Adrenal gland (tissue), 12 donors: ENCODE results near the gene HAPLN3. TPM values are rescaled to one million over a fixed set of nuclear protein-coding genes. Genes with fewer than 3 reads are reported as not detected.

Source experiments
- DNase-seq, 7 donors: peaks; one replicate each; pipeline ENCODE4 v3.0.0-alpha.2; 2019 to 2020
- H3K27ac ChIP-seq, 5 donors: fragments of 200-600 bp; sonication (generic) in 4 of 5; 1 replicate in 3 of 5; 2 replicates in 2 of 5; pipeline versions ENCODE4 v1.5.1 to v1.8.0; 2016 to 2020; ENCODE audit warnings: mild to moderate bottlenecking in 1 of 5
- H3K27me3 ChIP-seq: fragments of 200-600 bp; 2 replicates; pipeline ENCODE4 v1.8.0; 2021
- H3K36me3 ChIP-seq, 2 donors: fragments of 200-600 bp; replicated peaks in 1 of 2; 1 replicate in 1 of 2; 2 replicates in 1 of 2; pipeline versions ENCODE4 v1.5.1 to v1.8.0; 2018 to 2022
- H3K4me1 ChIP-seq, 2 donors: fragments of 200-600 bp; replicated peaks in 1 of 2; 1 replicate in 1 of 2; 2 replicates in 1 of 2; pipeline versions ENCODE4 v1.5.1 to v1.8.0; 2018 to 2021
- H3K4me3 ChIP-seq, 4 donors: fragments of 200-600 bp; sonication (generic) in 3 of 4; one replicate each; pipeline ENCODE4 v1.5.1; 2016 to 2018
- H3K9me3 ChIP-seq, 3 donors: fragments of 200-600 bp; sonication (generic) in 1 of 3; replicated peaks in 1 of 3; 1 replicate in 2 of 3; 2 replicates in 1 of 3; pipeline versions ENCODE4 v1.5.1 to v1.8.0; 2016 to 2021
- CTCF ChIP-seq, 6 experiments: fragments of 450-650 bp in 4 of 6; fragments of 200-600 bp in 2 of 6; sonication (generic) in 1 of 6; IDR thresholded peaks; 1 replicate in 5 of 6; 2 replicates in 1 of 6; pipeline versions ENCODE4 v1.5.1 to v1.8.0; 2016 to 2021; ENCODE audit warnings: antibody characterized with exemption in 6 of 6, mild to moderate bottlenecking in 2 of 6, moderate library complexity in 1 of 6
- POLR2A ChIP-seq, 2 donors: fragments of 450-650 bp; IDR thresholded peaks; one replicate each; pipeline ENCODE4 v1.6.1; 2017; ENCODE audit warnings: antibody characterized with exemption in 2 of 2, mild to moderate bottlenecking in 2 of 2, moderate library complexity in 1 of 2
- WGBS, 4 donors: extraction: QIAGEN DNeasy Blood & Tissue Kit in 2 of 4; methylation state at CpG; one replicate each; pipeline versions ENCODE4 v1.1.5 to v1.1.7; 2013 to 2017; 5-methylcytosine and 5-hydroxymethylcytosine counted together
- intact Hi-C, 2 donors: fragments of 100-400 bp; cut with DNase I; formaldehyde crosslinking; loops; one replicate each; pipeline versions ENCODE4 v1.14.1 to v1.15.0; 2022 to 2023
- polyA plus RNA-seq, 3 donors: library from polyadenylated mRNA; stranded (reverse); fragments of 200-250 nt in 2 of 3; fragments of 350-450 nt in 1 of 3; fragmentation: Illumina TruSeq in 1 of 3; extraction: RNeasy Lipid Tissue Mini Kit (QIAGEN cat#74804) in 1 of 3; gene quantifications; one replicate each; pipeline ENCODE4 v1.2.3, GENCODE V29; 2013 to 2014
- total RNA-seq, 9 donors: library from RNA; depleted of rRNA in 4 of 9; stranded (reverse); fragments of >200 nt in 4 of 9; fragments of 120-200 nt in 1 of 9; fragmentation: NEBNext Ultra II Directional in 1 of 9; extraction: Animal tissue kit (Norgen Biotek cat#: 25700) in 1 of 9; gene quantifications; one replicate each; pipeline versions ENCODE4 v1.1.0 to v1.2.4, GENCODE V29; 2013 to 2023
- donor health status: healthy with polysubstance abuse.
- donor health status: Bipolar disorder and iron deficiency.
- donor health status: DM: yes; HTN: yes; CAD: no.
- donor health status: DM: no; HTN: no; CAD: no.
- donor health status: DM: no; HTN: no; CAD: no.
- donor health status: DM: yes; HTN: yes; CAD: no.

HAPLN3 gene
- total and polyA plus RNA-seq, 12 donors = 0.55 to 7.6 (median 3.7) TPM

- peak in 5 of 7 donors; percentile 43 to 63 (median 49) for DNase-seq
- H3K27ac ChIP-seq = no peak overlapping the region
- H3K27me3 ChIP-seq = peaks cover 14% of the 10 kb centered on the region
- H3K4me1 ChIP-seq = peaks cover 9 to 13% of the 10 kb centered on the region in 2 donors
- H3K4me3 ChIP-seq = peak overlapping the region in 1 of 4 donors; percentile 54
- 0 to 3% (median 2%) methylated on average over 1 to 23 of the region's 23 CpGs for WGBS, 4 donors
- no peaks in the 10 kb centered on the region for H3K36me3 ChIP-seq
- H3K9me3 ChIP-seq = no peaks in the 10 kb centered on the region
- TF ChIP-seq POLR2A (IDR thresholded peaks at IDR 0.05) (no peak), CTCF (IDR thresholded peaks at IDR 0.05) (peak; percentile 20 to 54 (median 42))
- intact Hi-C loops = no loop called here
These were observed 961 bp downstream of the HAPLN3 start for GRCh38 chr15:88894348-88894818.

- intact Hi-C loops = no loop called here
- Histone ChIP-seq H3K4me3 (no peak overlapping the region), H3K36me3 (no peaks in the 10 kb centered on the region), H3K4me1 (peaks cover 8 to 9% of the 10 kb centered on the region in 2 donors), H3K27me3 (peaks cover 14% of the 10 kb centered on the region), H3K27ac (no peak overlapping the region), H3K9me3 (no peaks in the 10 kb centered on the region)
- TF ChIP-seq CTCF (IDR thresholded peaks at IDR 0.05) (no peak), POLR2A (IDR thresholded peaks at IDR 0.05) (no peak)
- 77 to 85% (median 83%) methylated on average over 5 to 7 of the region's 7 CpGs for WGBS, 4 donors
- DNase-seq = no peak
These were observed 3.6 kb downstream of the HAPLN3 start for GRCh38 chr15:88891540-88892254.

GRCh38 chr15:88890495-88890894 lies 4.8 kb downstream of the HAPLN3 start:
- DNase-seq = no peak
- Histone ChIP-seq H3K36me3 (no peaks in the 10 kb centered on the region), H3K9me3 (no peaks in the 10 kb centered on the region), H3K27me3 (peaks cover 14% of the 10 kb centered on the region), H3K4me3 (no peak overlapping the region), H3K27ac (no peak overlapping the region), H3K4me1 (peaks cover 8% of the 10 kb centered on the region in 2 donors)
- TF ChIP-seq CTCF (IDR thresholded peaks at IDR 0.05) (no peak), POLR2A (IDR thresholded peaks at IDR 0.05) (no peak)
- WGBS, 4 donors = 77 to 88% (median 85%) methylated on average over 4 of the region's 4 CpGs
- intact Hi-C loops = no loop called here

- intact Hi-C loops = no loop called here
- TF ChIP-seq POLR2A (IDR thresholded peaks at IDR 0.05) (no peak), CTCF (IDR thresholded peaks at IDR 0.05) (no peak)
- Histone ChIP-seq H3K4me1 (no peaks in the 10 kb centered on the region), H3K4me3 (no peak overlapping the region), H3K9me3 (no peaks in the 10 kb centered on the region), H3K27ac (no peak overlapping the region), H3K27me3 (no peaks in the 10 kb centered on the region), H3K36me3 (no peaks in the 10 kb centered on the region)
- WGBS, 4 donors = 83 to 90% (median 86%) methylated on average over 5 of the region's 5 CpGs
- DNase-seq = no peak
These were observed 6.6 kb downstream of the HAPLN3 start for GRCh38 chr15:88888719-88889118.
